Measurements from ENCODE around the gene SGMS1. TPM values are rescaled to one million over a fixed set of nuclear protein-coding genes. Genes with fewer than 3 reads are reported as not detected.
"Not testable (repeated sequence)": the region's sequence is repeated elsewhere in the genome, so short reads cannot be mapped to it uniquely, and the experiment has no call there.

Gene SGMS1
- total RNA-seq, 4 donors from 2014 or later: 107 to 234 (median 134) TPM

DNA sequence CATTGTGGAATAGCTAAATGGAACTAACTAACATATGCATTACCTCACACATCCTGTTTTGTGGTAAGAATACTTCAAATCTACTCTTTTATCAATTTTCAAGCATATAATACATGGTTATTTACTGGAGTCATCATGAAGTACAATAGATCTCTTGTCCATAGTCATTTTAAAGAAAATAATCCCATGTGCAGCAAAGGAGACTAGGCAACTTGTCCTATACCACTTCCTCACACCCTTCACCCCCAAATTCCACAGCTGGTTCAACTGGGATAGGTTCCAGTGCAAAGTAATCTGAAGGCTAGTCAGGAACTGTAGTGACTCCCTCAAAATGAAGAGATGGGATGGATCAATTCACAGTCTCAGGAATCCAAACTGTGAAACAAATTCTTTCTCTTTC, 176.1 kb downstream of the SGMS1 start:
- Histone ChIP-seq H3K9me3 (no peaks in the 10 kb centered on the region), H3K4me3 (no peak overlapping the region), H3K36me3 (peaks cover 0 to 7% (median 0%) of the 10 kb centered on the region in 3 donors), H3K27ac (no peak overlapping the region), H3K4me1 (peaks cover 0 to 5% (median 0%) of the 10 kb centered on the region in 4 donors), H3K27me3 (no peaks in the 10 kb centered on the region)
- TF ChIP-seq, protein P1, sequence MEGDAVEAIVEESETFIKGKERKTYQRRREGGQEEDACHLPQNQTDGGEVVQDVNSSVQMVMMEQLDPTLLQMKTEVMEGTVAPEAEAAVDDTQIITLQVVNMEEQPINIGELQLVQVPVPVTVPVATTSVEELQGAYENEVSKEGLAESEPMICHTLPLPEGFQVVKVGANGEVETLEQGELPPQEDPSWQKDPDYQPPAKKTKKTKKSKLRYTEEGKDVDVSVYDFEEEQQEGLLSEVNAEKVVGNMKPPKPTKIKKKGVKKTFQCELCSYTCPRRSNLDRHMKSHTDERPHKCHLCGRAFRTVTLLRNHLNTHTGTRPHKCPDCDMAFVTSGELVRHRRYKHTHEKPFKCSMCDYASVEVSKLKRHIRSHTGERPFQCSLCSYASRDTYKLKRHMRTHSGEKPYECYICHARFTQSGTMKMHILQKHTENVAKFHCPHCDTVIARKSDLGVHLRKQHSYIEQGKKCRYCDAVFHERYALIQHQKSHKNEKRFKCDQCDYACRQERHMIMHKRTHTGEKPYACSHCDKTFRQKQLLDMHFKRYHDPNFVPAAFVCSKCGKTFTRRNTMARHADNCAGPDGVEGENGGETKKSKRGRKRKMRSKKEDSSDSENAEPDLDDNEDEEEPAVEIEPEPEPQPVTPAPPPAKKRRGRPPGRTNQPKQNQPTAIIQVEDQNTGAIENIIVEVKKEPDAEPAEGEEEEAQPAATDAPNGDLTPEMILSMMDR (IDR thresholded peaks at IDR 0.05): no peak
- TF ChIP-seq POLR2A (IDR thresholded peaks at IDR 0.05) (no peak), EP300 (IDR thresholded peaks at IDR 0.05) (no peak)
- DNase-seq (ENCODE audit: low spot score in 2 of 2): no peak

DNA sequence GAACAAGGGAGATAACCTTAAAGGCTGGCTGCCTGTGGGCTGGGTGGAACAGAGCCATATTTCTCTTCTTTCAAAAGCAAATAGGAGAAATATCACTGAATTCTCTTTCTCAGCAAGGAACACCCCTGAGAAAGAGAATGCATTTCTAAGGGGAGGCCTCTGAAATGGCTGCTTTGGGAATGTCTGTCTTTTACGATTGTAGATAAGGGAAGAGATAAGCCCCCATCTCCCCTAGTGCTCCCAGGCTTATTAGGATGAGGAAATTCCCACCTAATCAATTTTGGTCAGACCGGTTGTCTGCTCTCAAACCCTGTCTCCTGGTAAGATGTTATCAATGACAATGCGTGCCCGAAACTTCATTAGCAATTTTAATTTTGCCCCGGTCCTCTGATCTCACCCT, 178.0 kb downstream of the SGMS1 start:
- 84 to 95% methylated on average over 5 of the region's 5 CpGs for WGBS, 2 donors
- H3K27me3 ChIP-seq; DNase-seq (ENCODE audit: low spot score in 2 of 2): not testable (repeated sequence)

DNA sequence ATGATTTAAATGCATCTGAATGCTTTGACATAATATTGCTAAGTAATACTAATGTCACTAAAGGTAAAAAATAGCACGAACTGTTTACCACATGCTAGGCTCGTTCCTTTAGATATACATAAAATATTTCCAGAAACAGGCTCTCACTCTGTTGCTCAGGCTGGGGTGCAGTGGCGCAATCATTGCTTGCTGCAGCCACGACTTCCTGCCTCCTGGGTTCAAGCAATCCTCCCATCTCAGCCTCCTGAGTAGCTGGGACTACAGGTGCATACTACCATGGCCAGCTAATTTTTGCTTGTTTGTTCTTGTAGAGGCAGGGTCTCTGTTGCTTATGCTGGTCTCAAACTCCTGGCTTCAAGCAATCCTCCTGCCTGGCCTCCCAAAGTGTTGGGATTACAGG, 183.3 kb downstream of the SGMS1 start:
- WGBS, 2 donors: 89 to 92% methylated on average over 4 of the region's 4 CpGs
- TF ChIP-seq POLR2A (IDR thresholded peaks at IDR 0.05): no peak
- no peak for TF ChIP-seq EP300 (IDR thresholded peaks at IDR 0.05)
- TF ChIP-seq, protein P1 (IDR thresholded peaks at IDR 0.05): no peak
- Histone ChIP-seq H3K27ac (no peak overlapping the region), H3K9me3 (no peaks in the 10 kb centered on the region), H3K36me3 (peaks cover 0 to 7% (median 0%) of the 10 kb centered on the region in 3 donors), H3K27me3 (no peaks in the 10 kb centered on the region), H3K4me1 (peaks cover 0 to 4% (median 0%) of the 10 kb centered on the region in 4 donors), H3K4me3 (no peak overlapping the region)
- no peak for DNase-seq (ENCODE audit: low spot score in 2 of 2)

More for the DNA sequence above, 178.0 kb downstream of the SGMS1 start:
- H3K4me1 ChIP-seq, H3K27ac ChIP-seq, H3K9me3 ChIP-seq, H3K36me3 ChIP-seq, H3K4me3 ChIP-seq: not testable (repeated sequence)

DNA sequence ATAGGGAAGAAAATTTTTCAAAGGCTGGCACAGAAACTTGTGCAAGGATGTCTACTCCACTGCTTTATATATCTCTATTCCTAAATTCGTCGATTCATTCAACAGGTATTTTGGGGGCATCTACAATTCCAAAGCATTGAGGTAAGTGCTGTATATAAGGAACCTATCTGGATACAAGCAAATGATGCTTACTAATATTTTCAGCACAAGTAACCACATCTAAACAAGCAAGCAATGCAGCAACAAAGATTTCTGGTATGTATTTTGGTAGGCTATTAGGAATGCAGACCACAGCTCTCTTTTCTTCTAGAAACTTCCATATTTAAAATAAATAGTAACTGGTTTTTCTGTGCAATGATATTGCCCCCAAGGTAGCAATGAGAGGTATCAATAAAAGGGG, 183.9 kb downstream of the SGMS1 start:
- H3K27me3 ChIP-seq: no peaks in the 10 kb centered on the region
- DNase-seq (ENCODE audit: low spot score in 2 of 2): no peak
- no peak overlapping the region for H3K27ac ChIP-seq
- peaks cover 0 to 4% (median 0%) of the 10 kb centered on the region in 4 donors for H3K4me1 ChIP-seq
- WGBS, 2 donors: 81 to 87% methylated on average over 2 of the region's 2 CpGs
- no peak for TF ChIP-seq EP300 (IDR thresholded peaks at IDR 0.05)
- TF ChIP-seq, protein P1 (IDR thresholded peaks at IDR 0.05): no peak
- no peak for TF ChIP-seq POLR2A (IDR thresholded peaks at IDR 0.05)
- no peaks in the 10 kb centered on the region for H3K9me3 ChIP-seq
- no peak overlapping the region for H3K4me3 ChIP-seq
- peaks cover 0 to 7% (median 0%) of the 10 kb centered on the region in 3 donors for H3K36me3 ChIP-seq

DNA sequence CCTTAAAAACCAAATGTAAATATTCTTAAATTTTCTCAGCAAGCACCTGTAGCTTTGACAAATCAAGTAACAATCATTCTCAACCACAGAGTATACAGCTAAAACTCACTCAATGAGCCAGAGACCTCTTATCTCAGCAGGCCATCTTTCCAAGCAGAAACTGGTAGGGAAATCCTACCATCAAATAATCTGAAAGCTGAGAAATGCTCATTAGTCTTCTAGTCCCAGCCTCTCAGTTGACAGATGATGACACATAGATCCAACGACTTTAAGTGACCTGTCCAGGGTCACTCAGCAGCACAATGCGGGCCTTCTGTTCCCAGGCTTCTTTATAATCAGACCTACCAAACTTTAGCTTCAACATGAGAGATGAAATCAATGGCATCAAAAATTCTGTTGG, 184.6 kb downstream of the SGMS1 start:
- WGBS, 2 donors: 69% methylated on average over 2 of the region's 2 CpGs
- H3K4me3 ChIP-seq: no peak overlapping the region
- DNase-seq (ENCODE audit: low spot score in 2 of 2): no peak
- H3K27ac ChIP-seq: no peak overlapping the region
- H3K36me3 ChIP-seq: peaks cover 0 to 4% (median 0%) of the 10 kb centered on the region in 3 donors
- no peaks in the 10 kb centered on the region for H3K9me3 ChIP-seq
- TF ChIP-seq POLR2A (IDR thresholded peaks at IDR 0.05) (no peak), EP300 (IDR thresholded peaks at IDR 0.05) (no peak)
- TF ChIP-seq, protein P1 (IDR thresholded peaks at IDR 0.05): no peak
- no peaks in the 10 kb centered on the region for H3K27me3 ChIP-seq
- H3K4me1 ChIP-seq: peaks cover 0 to 4% (median 0%) of the 10 kb centered on the region in 4 donors
